Measurements from ENCODE around the gene ATP2A3. TPM values are rescaled to one million over a fixed set of nuclear protein-coding genes. Genes with fewer than 3 reads are reported as not detected.

The ATP2A3 gene
- total and polyA plus RNA-seq, 10 donors = 103 to 240 (median 194) TPM

- DNase-seq = peak; percentile 24
Observed at GRCh38 chr17:3986939-3987335, 22.7 kb upstream of the ATP2A3 start.

GRCh38 chr17:3986270-3986938, 22.2 kb upstream of the ATP2A3 start:
- H3K27ac ChIP-seq = peak overlapping the region in 1 of 8 donors; percentile 28
- H3K27me3 ChIP-seq (replicated peaks in 1 of 7) = peaks cover 0 to 11% (median 0%) of the 10 kb centered on the region in 7 donors
- peak; percentile 61 for DNase-seq
- H3K4me3 ChIP-seq = no peak overlapping the region
- intact Hi-C loops (cut with DNase I; ENCODE audit: low total_unique reads) = no loop called here
- H3K4me1 ChIP-seq = peaks cover 0 to 46% (median 26%) of the 10 kb centered on the region in 6 donors
- WGBS, 5 donors = 56 to 78% (median 64%) methylated on average over 16 of the region's 16 CpGs
- no peaks in the 10 kb centered on the region for H3K36me3 ChIP-seq
- TF ChIP-seq POLR2AphosphoS5 (IDR thresholded peaks at IDR 0.05) (no peak), CTCF (IDR thresholded peaks at IDR 0.05 in 8 of 11, conservative IDR thresholded peaks at IDR 0.05 in 3 of 11) (no peak), POLR2A (IDR thresholded peaks at IDR 0.05) (no peak)
- H3K9me3 ChIP-seq = no peaks in the 10 kb centered on the region

More at GRCh38 chr17:3986939-3987335, 22.7 kb upstream of the ATP2A3 start:
- TF ChIP-seq POLR2A (IDR thresholded peaks at IDR 0.05) = no peak
- TF ChIP-seq CTCF (IDR thresholded peaks at IDR 0.05 in 8 of 11, conservative IDR thresholded peaks at IDR 0.05 in 3 of 11) = no peak
- TF ChIP-seq POLR2AphosphoS5 (IDR thresholded peaks at IDR 0.05) = no peak
- Histone ChIP-seq H3K27me3 (replicated peaks in 1 of 7) (peaks cover 0 to 11% (median 0%) of the 10 kb centered on the region in 7 donors), H3K9me3 (no peaks in the 10 kb centered on the region), H3K4me3 (no peak overlapping the region), H3K27ac (no peak overlapping the region), H3K36me3 (no peaks in the 10 kb centered on the region), H3K4me1 (peaks cover 0 to 46% (median 26%) of the 10 kb centered on the region in 6 donors)
- intact Hi-C loops (cut with DNase I; ENCODE audit: low total_unique reads) = no loop called here
- WGBS, 5 donors = 82 to 91% (median 89%) methylated on average over 8 of the region's 8 CpGs

- DNase-seq = no peak
- Histone ChIP-seq H3K4me1 (peaks cover 0 to 46% (median 26%) of the 10 kb centered on the region in 6 donors), H3K27ac (peak overlapping the region in 1 of 8 donors; percentile 28), H3K9me3 (no peaks in the 10 kb centered on the region), H3K36me3 (no peaks in the 10 kb centered on the region), H3K27me3 (replicated peaks in 1 of 7) (peaks cover 0 to 11% (median 0%) of the 10 kb centered on the region in 7 donors), H3K4me3 (no peak overlapping the region)
- TF ChIP-seq POLR2A (IDR thresholded peaks at IDR 0.05) (no peak), CTCF (IDR thresholded peaks at IDR 0.05 in 8 of 11, conservative IDR thresholded peaks at IDR 0.05 in 3 of 11) (no peak), POLR2AphosphoS5 (IDR thresholded peaks at IDR 0.05) (no peak)
- WGBS, 5 donors = 36 to 64% (median 58%) methylated on average over 14 of the region's 14 CpGs
- intact Hi-C loops (cut with DNase I; ENCODE audit: low total_unique reads) = no loop called here
Observed at GRCh38 chr17:3985846-3986245, 21.6 kb upstream of the ATP2A3 start.

- H3K27ac ChIP-seq = peak overlapping the region in 5 of 8 donors; percentile 50 to 65 (median 60)
- TF ChIP-seq POLR2AphosphoS5 (IDR thresholded peaks at IDR 0.05) = peak; percentile 15 to 55 (median 28)
- TF ChIP-seq CTCF (IDR thresholded peaks at IDR 0.05 in 8 of 11, conservative IDR thresholded peaks at IDR 0.05 in 3 of 11) = no peak
- TF ChIP-seq POLR2A (IDR thresholded peaks at IDR 0.05) = no peak
- peaks cover 0 to 11% (median 0%) of the 10 kb centered on the region in 7 donors for H3K27me3 ChIP-seq (replicated peaks in 1 of 7)
- peaks cover 0 to 47% (median 26%) of the 10 kb centered on the region in 6 donors for H3K4me1 ChIP-seq
- intact Hi-C loops (cut with DNase I; ENCODE audit: low total_unique reads) = no loop called here
- H3K4me3 ChIP-seq = no peak overlapping the region
- no peaks in the 10 kb centered on the region for H3K36me3 ChIP-seq
- no peaks in the 10 kb centered on the region for H3K9me3 ChIP-seq
- WGBS, 5 donors = 57 to 69% (median 63%) methylated on average over 17 to 18 of the region's 18 CpGs
- DNase-seq = no peak
Observed at GRCh38 chr17:3983606-3984484, 19.6 kb upstream of the ATP2A3 start.
